GM12873 (cell line): ENCODE measurements around the gene NEURL1.
A peak's percentile ranks its signal among the peaks of the same experiment; 100 is the strongest.

Experiments
- CTCF ChIP-seq: IDR thresholded peaks from 2 replicates; pipeline ENCODE4 v1.5.1; 2012; ENCODE audit warnings: low read depth, mild to moderate bottlenecking, moderate library complexity, low read length, control low read depth; ENCODE audit not compliant: insufficient read depth; ENCODE audit errors: missing control alignments

The NEURL1 gene

GRCh38 chr10:103560886-103561285 lies 67.4 kb downstream of the NEURL1 start:
- TF ChIP-seq CTCF: no peak

- no peak for TF ChIP-seq CTCF
These were observed 68.9 kb downstream of the NEURL1 start for GRCh38 chr10:103562383-103562782.

GRCh38 chr10:103563231-103564115 lies 70.0 kb downstream of the NEURL1 start:
- no peak for TF ChIP-seq CTCF

DNA sequence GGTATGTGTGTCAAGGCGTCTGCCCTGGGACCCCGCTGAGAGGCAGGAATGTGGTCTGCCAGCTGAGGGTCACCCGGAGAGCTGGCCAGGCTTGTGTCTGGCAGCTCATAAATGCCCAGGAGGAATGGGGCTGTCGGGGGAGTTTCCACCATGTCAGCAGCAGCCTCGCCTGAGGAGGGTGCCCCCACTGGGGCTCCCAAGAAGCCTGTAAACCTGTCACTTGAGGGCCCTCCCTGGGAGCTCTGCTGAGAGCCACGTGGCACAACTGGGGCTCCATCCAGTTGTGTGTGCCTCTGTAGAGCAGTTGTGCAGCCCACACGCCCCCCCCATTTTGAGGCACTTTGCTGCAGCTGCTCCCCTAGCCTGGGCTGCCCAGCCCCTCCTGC lies 70.6 kb downstream of the NEURL1 start:
- no peak for TF ChIP-seq CTCF

- peak; percentile 86 for TF ChIP-seq CTCF
These were observed 71.4 kb downstream of the NEURL1 start for GRCh38 chr10:103564776-103565520.

DNA sequence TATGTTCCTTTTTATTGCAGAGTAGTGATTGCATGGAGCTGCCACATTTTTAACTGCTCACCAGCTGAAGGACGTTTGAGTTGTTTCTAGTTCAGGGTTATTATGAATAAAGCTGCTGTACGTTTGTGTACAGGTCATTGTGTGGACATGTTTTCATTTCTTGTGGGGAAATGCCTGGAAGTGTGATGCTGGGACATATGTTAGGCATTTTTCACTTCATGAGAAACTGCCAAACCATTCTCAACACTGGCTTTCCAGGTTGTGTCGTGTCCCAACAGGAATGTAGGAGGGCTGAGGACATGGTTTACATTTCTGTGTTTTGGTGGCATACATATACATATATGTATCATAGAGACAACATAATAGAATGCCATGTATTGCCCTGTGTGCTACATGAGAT lies 73.0 kb downstream of the NEURL1 start:
- no peak for TF ChIP-seq CTCF

DNA sequence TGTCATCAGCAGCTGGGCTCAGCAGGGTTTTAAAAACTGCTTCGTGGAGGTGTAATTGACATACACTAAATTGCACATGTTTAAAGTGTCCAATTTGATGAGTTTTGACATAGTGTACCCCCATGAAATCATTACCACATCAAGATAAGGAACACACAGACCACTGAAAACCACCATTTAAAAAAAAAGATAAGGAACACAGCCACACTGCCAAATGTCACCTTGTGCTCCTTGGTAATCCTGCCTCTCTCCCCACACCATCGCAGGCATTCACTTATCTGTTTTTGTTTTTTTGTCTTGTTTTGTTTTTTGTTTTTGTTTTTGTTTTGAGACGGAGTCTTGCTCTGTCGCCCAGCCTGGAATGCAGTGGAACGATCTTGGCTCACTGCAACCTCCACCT lies 75.0 kb downstream of the NEURL1 start:
- TF ChIP-seq CTCF: no peak
